Measurements from ENCODE around the gene TIMM8B.

DNA sequence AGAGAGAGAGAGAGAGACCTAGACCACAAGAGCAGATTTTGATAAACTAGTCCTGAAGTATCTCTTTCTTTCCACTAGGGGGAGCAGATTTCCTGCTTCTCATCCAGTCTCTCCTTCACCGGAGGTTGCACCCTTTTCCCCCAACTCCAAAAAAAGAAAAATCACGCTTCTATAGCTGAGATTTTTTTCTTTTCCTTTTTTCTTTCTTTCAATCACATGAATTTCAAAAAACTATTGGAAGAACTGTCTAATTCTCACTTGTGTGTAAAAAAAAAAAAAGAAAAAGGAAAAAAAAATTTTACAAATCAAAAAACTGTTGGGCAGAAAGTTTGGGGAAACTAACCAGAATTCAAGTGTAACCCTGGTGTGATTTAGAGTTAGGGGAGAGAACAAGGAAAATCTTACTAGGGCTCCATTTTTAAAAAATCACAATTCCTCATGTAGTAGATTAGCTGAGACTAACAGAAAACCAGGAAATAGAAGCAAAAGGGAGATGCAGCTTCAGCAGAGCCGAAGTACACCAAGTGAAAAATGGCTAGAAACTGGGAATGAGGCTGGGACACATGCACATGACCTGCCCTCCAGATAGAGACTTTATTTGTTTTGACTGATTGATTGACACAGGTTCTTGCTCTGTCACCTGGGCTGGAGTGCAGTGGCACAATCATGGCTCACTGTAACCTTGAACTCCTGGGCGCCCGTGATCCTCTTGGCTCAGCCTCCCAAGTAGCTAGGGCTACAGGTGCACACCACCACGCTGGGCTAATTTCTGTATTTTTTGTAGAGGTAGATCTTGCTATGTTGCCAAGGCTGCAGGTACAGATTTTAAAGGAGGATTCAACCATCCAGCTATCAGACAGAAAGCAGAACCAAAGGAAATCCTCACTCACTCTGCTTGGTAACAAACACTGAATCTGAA, 27.2 kb upstream of the TIMM8B start:
- no peak for TF ChIP-seq EZH2phosphoT487 (IDR thresholded peaks at IDR 0.05; ENCODE audit: borderline replicate concordance)
- TF ChIP-seq CTCF (IDR thresholded peaks at IDR 0.05 in 2 of 3, conservative IDR thresholded peaks at IDR 0.05 in 1 of 3; ENCODE audit: borderline replicate concordance in 1 of 3, insufficient read depth in 1 of 3, low read depth in 2 of 3, low read length in 2 of 3): peak; percentile 49 to 63 (median 63); a peak in 5 of 6 replicates
- TF ChIP-seq POLR2A (IDR thresholded peaks at IDR 0.05; ENCODE audit: borderline replicate concordance, extremely low read depth, insufficient read depth, insufficient read length): no peak
- TF ChIP-seq CEBPB (IDR thresholded peaks at IDR 0.05; ENCODE audit: low read depth): no peak
- TF ChIP-seq RAD21 (IDR thresholded peaks at IDR 0.05; ENCODE audit: low read depth): peak; percentile 84
- no peak for TF ChIP-seq EZH2 (IDR thresholded peaks at IDR 0.05)
- no peak for TF ChIP-seq SP1 (IDR thresholded peaks at IDR 0.05; ENCODE audit: low read depth)
- no peak for TF ChIP-seq JUND (IDR thresholded peaks at IDR 0.05)
- no peak for TF ChIP-seq MAX (IDR thresholded peaks at IDR 0.05)
- no peak for TF ChIP-seq POLR2AphosphoS5 (IDR thresholded peaks at IDR 0.05; ENCODE audit: low read depth, low read length)
- TF ChIP-seq, protein P1, sequence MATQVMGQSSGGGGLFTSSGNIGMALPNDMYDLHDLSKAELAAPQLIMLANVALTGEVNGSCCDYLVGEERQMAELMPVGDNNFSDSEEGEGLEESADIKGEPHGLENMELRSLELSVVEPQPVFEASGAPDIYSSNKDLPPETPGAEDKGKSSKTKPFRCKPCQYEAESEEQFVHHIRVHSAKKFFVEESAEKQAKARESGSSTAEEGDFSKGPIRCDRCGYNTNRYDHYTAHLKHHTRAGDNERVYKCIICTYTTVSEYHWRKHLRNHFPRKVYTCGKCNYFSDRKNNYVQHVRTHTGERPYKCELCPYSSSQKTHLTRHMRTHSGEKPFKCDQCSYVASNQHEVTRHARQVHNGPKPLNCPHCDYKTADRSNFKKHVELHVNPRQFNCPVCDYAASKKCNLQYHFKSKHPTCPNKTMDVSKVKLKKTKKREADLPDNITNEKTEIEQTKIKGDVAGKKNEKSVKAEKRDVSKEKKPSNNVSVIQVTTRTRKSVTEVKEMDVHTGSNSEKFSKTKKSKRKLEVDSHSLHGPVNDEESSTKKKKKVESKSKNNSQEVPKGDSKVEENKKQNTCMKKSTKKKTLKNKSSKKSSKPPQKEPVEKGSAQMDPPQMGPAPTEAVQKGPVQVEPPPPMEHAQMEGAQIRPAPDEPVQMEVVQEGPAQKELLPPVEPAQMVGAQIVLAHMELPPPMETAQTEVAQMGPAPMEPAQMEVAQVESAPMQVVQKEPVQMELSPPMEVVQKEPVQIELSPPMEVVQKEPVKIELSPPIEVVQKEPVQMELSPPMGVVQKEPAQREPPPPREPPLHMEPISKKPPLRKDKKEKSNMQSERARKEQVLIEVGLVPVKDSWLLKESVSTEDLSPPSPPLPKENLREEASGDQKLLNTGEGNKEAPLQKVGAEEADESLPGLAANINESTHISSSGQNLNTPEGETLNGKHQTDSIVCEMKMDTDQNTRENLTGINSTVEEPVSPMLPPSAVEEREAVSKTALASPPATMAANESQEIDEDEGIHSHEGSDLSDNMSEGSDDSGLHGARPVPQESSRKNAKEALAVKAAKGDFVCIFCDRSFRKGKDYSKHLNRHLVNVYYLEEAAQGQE (IDR thresholded peaks at IDR 0.05; ENCODE audit: low read depth): no peak
- no peak for TF ChIP-seq EGR1 (IDR thresholded peaks at IDR 0.05; ENCODE audit: low read depth)
- no peak for TF ChIP-seq SIN3A (IDR thresholded peaks at IDR 0.05; ENCODE audit: low read depth)

Measured in HCT116 (cell line).